GM18907 (cell line): ENCODE data around the gene TBK1.
"Not testable (repeated sequence)": the region's sequence is repeated elsewhere in the genome, so short reads cannot be mapped to it uniquely, and the experiment has no call there.

Source experiments
- ATAC-seq: cut with Tn5 transposase; IDR thresholded peaks from one replicate; pipeline ENCODE4 v1.9.1; 2021; ENCODE audit warnings: mild to moderate bottlenecking, moderate library complexity; ENCODE audit not compliant: unreplicated experiment

Gene TBK1

GRCh38 chr12:64538121-64538520 is 86.2 kb downstream of the TBK1 start:
- no peak for ATAC-seq

- ATAC-seq = not testable (repeated sequence)
Measured at GRCh38 chr12:64542409-64543047, 90.6 kb downstream of the TBK1 start.

GRCh38 chr12:64544371-64545080 is 92.6 kb downstream of the TBK1 start:
- no peak for ATAC-seq

- no peak for ATAC-seq
Measured at GRCh38 chr12:64545081-64545382, 93.1 kb downstream of the TBK1 start.

GRCh38 chr12:64549108-64549507 is 97.2 kb downstream of the TBK1 start:
- ATAC-seq = no peak

- no peak for ATAC-seq
Measured at GRCh38 chr12:64550755-64551154, 98.8 kb downstream of the TBK1 start.

- no peak for ATAC-seq
Measured at GRCh38 chr12:64551676-64552075, 99.8 kb downstream of the TBK1 start.
